WTC11 (cell line): ENCODE measurements around the gene ITGA8.

Source experiments
- ATF1 ChIP-seq: sonication (generic); formaldehyde crosslinking; IDR thresholded peaks from 2 replicates; pipeline ENCODE4 v1.8.1; 2023; ENCODE audit warnings: mild to moderate bottlenecking, moderate library complexity, missing genetic modification reagents
- CTCF ChIP-seq: fragments of 200-600 bp; IDR thresholded peaks from 2 replicates; pipeline ENCODE4 v1.8.0; 2022; ENCODE audit warnings: antibody characterized with exemption
- E2F1 ChIP-seq: sonication (generic); formaldehyde crosslinking; IDR thresholded peaks from 2 replicates; pipeline ENCODE4 v1.8.0; 2022; ENCODE audit warnings: mild to moderate bottlenecking, missing genetic modification reagents
- FOXJ3 ChIP-seq: sonication (generic); formaldehyde crosslinking; IDR thresholded peaks from 2 replicates; pipeline ENCODE4 v1.9.0; 2021; ENCODE audit warnings: missing genetic modification reagents, mild to moderate bottlenecking, borderline replicate concordance
- FOXK1 ChIP-seq: sonication (generic); formaldehyde crosslinking; IDR thresholded peaks from 2 replicates; pipeline ENCODE4 v1.8.0; 2022; ENCODE audit warnings: mild to moderate bottlenecking, moderate library complexity, missing genetic modification reagents
- FOXP4 ChIP-seq: sonication (generic); formaldehyde crosslinking; IDR thresholded peaks from 2 replicates; pipeline ENCODE4 v1.8.0; 2022; ENCODE audit warnings: mild to moderate bottlenecking, missing genetic modification reagents
- HMGXB4 ChIP-seq: sonication (generic); formaldehyde crosslinking; IDR thresholded peaks from 2 replicates; pipeline ENCODE4 v1.8.1; 2023; ENCODE audit warnings: mild to moderate bottlenecking, moderate library complexity, missing genetic modification reagents
- JUN ChIP-seq: sonication (generic); formaldehyde crosslinking; IDR thresholded peaks from 2 replicates; pipeline ENCODE4 v1.8.0; 2023; ENCODE audit warnings: mild to moderate bottlenecking, missing genetic modification reagents
- KAT7 ChIP-seq: sonication (generic); formaldehyde crosslinking; IDR thresholded peaks from 2 replicates; pipeline ENCODE4 v1.8.1; 2023; ENCODE audit warnings: missing genetic modification reagents, mild to moderate bottlenecking, borderline replicate concordance
- MAX ChIP-seq: sonication (generic); formaldehyde crosslinking; IDR thresholded peaks from 2 replicates; pipeline ENCODE4 v1.8.0; 2022; ENCODE audit warnings: mild to moderate bottlenecking, missing genetic modification reagents
- NR2C2 ChIP-seq: sonication (generic); formaldehyde crosslinking; IDR thresholded peaks from 2 replicates; pipeline ENCODE4 v1.8.0; 2022; ENCODE audit warnings: mild to moderate bottlenecking, missing genetic modification reagents
- PRRX2 ChIP-seq: fragments of 250-450 bp; sonication (Bioruptor Pico); IDR thresholded peaks from 2 replicates; pipeline ENCODE4 v1.8.0; 2021; ENCODE audit warnings: mild to moderate bottlenecking
- SP1 ChIP-seq: sonication (generic); formaldehyde crosslinking; conservative IDR thresholded peaks from 2 replicates; pipeline ENCODE4 v1.8.1; 2022; ENCODE audit warnings: missing genetic modification reagents
- TCF7 ChIP-seq: sonication (generic); formaldehyde crosslinking; IDR thresholded peaks from 2 replicates; pipeline ENCODE4 v1.8.0; 2022; ENCODE audit warnings: mild to moderate bottlenecking, low read depth, missing genetic modification reagents, moderate library complexity

GRCh38 chr10:15558136-15558535, 161.6 kb downstream of the ITGA8 start:
- TF ChIP-seq FOXJ3 (no peak), CTCF (no peak), JUN (CRISPR knock-in tag) (no peak), HMGXB4 (CRISPR knock-in tag) (no peak), FOXK1 (no peak), E2F1 (CRISPR knock-in tag) (no peak), MAX (CRISPR knock-in tag) (no peak), NR2C2 (CRISPR knock-in tag) (no peak), PRRX2 (CRISPR knock-in tag) (no peak), SP1 (no peak), ATF1 (CRISPR knock-in tag) (no peak), FOXP4 (CRISPR knock-in tag) (no peak), KAT7 (CRISPR knock-in tag) (no peak), TCF7 (CRISPR knock-in tag) (no peak)
